GM12875 (cell line): ENCODE measurements around the gene UBE2V1.
A peak's percentile ranks its signal among the peaks of the same experiment; 100 is the strongest.
"Not testable (repeated sequence)": the region's sequence is repeated elsewhere in the genome, so short reads cannot be mapped to it uniquely, and the experiment has no call there.

Experiments used
- H3K4me3 ChIP-seq: one replicate; pipeline ENCODE4 v1.5.1; 2011; ENCODE audit warnings: low read depth, low read length, control low read depth
- TF ChIP-seq, protein P1 (sequence below): IDR thresholded peaks from 2 replicates; pipeline ENCODE4 v1.5.1; 2011; ENCODE audit warnings: low read depth, mild to moderate bottlenecking, control low read depth, inconsistent platforms, low read length, moderate library complexity, borderline replicate concordance; ENCODE audit not compliant: insufficient read depth

UBE2V1 gene

GRCh38 chr20:50089787-50090177 lies 23.2 kb downstream of the UBE2V1 start:
- TF ChIP-seq, protein P1, sequence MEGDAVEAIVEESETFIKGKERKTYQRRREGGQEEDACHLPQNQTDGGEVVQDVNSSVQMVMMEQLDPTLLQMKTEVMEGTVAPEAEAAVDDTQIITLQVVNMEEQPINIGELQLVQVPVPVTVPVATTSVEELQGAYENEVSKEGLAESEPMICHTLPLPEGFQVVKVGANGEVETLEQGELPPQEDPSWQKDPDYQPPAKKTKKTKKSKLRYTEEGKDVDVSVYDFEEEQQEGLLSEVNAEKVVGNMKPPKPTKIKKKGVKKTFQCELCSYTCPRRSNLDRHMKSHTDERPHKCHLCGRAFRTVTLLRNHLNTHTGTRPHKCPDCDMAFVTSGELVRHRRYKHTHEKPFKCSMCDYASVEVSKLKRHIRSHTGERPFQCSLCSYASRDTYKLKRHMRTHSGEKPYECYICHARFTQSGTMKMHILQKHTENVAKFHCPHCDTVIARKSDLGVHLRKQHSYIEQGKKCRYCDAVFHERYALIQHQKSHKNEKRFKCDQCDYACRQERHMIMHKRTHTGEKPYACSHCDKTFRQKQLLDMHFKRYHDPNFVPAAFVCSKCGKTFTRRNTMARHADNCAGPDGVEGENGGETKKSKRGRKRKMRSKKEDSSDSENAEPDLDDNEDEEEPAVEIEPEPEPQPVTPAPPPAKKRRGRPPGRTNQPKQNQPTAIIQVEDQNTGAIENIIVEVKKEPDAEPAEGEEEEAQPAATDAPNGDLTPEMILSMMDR: no peak
- no peak overlapping the region for H3K4me3 ChIP-seq

GRCh38 chr20:50089140-50089786 lies 23.7 kb downstream of the UBE2V1 start:
- no peak overlapping the region for H3K4me3 ChIP-seq
- TF ChIP-seq, protein P1: no peak

- no peak overlapping the region for H3K4me3 ChIP-seq
- TF ChIP-seq, protein P1: no peak
These were observed 24.9 kb downstream of the UBE2V1 start for GRCh38 chr20:50088022-50088421.

GRCh38 chr20:50085481-50086365 lies 27.2 kb downstream of the UBE2V1 start:
- H3K4me3 ChIP-seq: no peak overlapping the region
- TF ChIP-seq, protein P1: peak; percentile 73

DNA sequence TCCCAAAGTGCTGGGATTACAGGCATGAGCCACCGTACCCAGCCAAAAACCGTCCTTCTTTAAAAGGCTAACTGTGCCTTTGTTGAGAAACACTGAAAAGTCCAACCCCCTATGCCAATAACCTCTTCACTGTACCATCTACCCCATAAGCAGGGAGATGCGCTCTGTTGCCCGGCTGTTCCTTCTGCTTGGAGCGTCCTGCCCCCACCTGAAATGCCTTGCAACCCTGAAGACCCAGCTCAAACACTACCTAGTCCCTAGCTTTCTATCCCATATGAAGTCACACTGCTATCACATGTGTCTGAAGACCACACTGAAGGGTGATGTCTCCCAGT lies 27.8 kb downstream of the UBE2V1 start:
- no peak overlapping the region for H3K4me3 ChIP-seq
- TF ChIP-seq, protein P1: no peak

GRCh38 chr20:50083034-50083433 lies 29.9 kb downstream of the UBE2V1 start:
- TF ChIP-seq, protein P1: no peak
- H3K4me3 ChIP-seq: no peak overlapping the region

GRCh38 chr20:50082056-50082455 lies 30.9 kb downstream of the UBE2V1 start:
- H3K4me3 ChIP-seq: not testable (repeated sequence)
